HG03108 (cell line): ENCODE measurements around the gene APOM.

Experiments used
- ATAC-seq: cut with Tn5 transposase; IDR thresholded peaks from one replicate; pipeline ENCODE4 v1.9.1; 2021; ENCODE audit warnings: moderate library complexity; ENCODE audit not compliant: unreplicated experiment

APOM gene

DNA sequence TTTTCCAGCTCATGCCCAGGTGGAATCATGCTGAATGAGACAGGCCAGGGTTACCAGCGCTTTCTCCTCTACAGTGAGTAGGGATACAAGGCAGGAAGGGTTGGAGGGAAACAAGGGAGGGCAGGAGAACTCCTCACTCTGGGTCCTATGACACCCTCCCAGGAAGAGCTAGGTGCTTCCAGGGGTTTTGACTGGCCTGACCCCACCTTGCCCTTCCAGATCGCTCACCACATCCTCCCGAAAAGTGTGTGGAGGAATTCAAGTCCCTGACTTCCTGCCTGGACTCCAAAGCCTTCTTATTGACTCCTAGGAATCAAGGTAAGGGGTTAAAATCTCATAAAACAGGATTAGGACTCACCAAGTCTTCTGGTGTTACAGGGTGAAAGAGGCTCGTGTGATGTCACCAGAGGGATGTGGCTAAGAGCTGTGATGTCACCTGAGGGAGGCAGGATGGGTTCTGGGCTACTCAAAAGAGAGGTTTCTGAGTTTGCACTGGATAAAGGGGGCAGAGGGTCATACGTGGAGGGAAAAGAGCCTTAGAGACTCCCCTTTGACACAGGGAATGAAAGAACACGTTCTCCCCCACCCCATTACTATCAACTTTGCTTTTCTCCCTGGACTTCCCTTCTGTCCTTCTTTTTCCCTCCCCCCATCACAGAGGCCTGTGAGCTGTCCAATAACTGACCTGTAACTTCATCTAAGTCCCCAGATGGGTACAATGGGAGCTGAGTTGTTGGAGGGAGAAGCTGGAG lies 1.9 kb downstream of the APOM start:
- no peak for ATAC-seq

DNA sequence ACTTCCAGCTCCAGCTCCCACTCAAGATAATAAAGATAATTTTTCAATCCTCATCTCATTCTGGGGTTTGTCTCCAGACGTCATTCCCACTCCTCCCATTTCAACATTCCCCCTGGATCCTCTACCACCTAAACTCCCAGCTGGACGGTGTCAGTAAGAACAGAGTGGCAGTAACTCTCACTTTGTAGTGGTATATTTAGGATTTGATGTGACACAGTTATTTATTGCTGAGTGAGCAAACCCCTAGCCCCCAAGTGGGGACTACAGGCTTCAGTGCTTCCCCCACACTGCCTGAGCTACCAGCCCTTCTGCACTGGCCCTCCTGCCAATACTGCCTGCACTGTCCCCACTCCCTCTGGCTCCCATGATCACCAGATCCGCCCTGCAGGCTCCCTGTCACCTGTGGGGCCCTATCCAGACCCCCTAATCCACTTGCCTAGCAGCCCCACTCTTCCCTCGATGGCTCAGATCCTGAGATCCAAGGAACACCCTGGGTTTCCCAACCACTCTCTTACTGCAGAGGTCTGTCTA lies 2.5 kb downstream of the APOM start:
- ATAC-seq: no peak

DNA sequence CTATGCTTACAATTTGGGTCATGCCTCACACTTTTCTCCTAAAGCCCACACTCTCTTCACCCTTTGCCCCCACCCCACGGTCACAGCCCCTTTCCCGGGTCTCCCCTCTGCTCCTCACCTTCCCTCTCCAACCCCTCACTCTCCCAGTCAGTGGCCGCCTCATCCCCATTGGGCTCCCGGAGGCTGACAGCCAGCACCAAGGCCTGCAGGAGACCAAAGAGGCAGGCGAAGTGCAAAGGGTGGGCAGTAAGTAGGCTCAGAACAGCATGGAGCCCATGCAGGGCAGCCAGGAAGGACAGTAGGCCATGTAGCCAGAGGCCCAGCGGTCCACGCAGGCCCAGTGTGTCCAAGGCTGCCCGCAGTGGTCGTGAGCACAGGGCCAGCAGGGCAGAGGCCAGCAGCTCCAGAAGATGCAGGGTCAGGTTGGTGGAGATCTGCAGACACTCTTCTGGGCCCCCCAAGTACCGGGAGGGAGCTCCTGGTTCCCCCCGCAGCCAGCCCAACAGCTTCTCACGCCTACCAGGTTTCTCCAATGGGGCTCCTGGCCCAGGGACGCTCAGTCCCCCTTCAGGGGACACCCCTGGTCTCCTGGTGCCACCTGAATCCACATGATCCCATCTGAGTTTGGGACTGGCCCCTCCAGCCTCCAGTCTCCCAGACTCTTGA lies 3.4 kb downstream of the APOM start:
- no peak for ATAC-seq

DNA sequence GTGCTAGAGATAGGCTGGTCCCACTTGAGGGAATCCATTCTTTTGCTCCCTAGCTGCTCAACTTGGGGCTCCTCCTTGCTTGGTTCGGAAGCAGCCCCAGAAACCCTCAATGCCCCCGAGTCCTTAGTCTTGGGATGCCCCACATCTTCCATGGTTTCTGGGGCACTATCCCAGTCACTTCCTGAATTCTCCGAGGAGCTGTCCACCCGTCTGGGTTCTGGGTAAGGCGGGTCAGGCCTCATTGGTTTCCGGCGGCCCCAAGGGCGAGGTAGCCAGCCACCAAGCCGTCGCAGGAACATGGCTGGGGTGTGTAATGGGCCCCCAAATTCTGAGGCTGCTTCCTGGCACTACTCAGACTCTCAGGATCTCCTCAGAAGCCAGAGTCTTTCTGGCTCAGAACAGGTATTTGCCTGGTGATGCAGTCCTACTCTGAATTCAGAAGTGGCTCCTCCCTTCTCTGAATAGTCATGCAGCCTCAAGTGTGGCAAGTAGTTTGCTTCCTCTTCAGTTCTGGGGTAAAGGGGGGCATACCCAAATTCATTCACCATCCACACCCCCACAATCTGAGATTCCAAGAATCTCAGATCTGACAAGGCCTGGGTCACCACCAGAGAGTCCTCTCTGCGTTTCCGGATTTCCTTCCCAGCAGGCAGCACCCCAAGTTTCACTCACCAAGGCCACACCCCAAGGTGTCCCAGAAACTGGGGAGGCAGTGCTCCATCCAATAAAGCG lies 4.1 kb downstream of the APOM start:
- no peak for ATAC-seq

DNA sequence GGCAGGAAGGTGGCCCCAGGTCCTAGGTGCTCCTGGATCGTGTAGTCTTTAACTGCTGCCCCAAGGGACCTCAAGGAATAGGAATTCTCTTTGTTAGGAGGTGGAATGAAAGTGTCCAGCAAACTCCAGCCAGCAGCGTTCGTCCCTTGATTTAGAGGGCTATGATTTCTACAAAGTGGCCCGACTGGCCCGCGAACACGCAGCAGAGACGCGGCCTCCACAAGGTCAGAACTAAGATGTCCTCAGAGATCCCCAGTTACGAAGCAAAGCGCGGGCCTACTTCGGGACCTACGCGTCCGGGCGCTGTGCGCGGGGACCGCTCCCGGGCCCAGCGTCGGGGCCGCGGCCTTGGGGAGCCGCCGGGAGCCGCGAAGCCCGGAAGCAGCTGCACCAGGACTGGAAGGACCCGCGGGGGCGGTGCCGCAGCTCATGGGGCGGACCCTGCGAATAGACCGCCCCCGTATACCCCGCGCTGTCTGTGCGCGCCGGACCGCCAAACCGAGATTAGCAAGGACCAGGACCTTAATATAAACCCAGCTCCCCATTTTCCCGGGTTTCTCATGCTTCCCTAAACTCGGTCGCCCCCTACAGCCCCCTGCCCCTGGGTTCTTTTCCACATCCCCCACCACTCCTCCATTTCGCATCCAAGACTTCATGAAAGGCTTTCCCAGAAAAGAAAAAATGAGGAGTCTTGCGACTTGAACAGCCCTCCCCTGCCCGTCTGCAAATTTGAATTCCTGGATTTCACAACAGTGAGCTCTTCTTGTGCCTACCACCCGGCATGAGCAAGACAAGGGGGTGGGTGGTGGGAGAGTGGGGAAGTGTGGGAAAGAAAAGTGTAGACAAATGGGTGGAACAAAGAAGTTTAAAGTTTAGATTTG lies 4.9 kb downstream of the APOM start, which contains the start of gene C6orf47:
TSS of gene C6orf47 (minus strand) at position 398 of the 881 bp plus-strand sequence. CDS start 831 bp downstream, outside the sequence.
- peak; percentile 48 for ATAC-seq

DNA sequence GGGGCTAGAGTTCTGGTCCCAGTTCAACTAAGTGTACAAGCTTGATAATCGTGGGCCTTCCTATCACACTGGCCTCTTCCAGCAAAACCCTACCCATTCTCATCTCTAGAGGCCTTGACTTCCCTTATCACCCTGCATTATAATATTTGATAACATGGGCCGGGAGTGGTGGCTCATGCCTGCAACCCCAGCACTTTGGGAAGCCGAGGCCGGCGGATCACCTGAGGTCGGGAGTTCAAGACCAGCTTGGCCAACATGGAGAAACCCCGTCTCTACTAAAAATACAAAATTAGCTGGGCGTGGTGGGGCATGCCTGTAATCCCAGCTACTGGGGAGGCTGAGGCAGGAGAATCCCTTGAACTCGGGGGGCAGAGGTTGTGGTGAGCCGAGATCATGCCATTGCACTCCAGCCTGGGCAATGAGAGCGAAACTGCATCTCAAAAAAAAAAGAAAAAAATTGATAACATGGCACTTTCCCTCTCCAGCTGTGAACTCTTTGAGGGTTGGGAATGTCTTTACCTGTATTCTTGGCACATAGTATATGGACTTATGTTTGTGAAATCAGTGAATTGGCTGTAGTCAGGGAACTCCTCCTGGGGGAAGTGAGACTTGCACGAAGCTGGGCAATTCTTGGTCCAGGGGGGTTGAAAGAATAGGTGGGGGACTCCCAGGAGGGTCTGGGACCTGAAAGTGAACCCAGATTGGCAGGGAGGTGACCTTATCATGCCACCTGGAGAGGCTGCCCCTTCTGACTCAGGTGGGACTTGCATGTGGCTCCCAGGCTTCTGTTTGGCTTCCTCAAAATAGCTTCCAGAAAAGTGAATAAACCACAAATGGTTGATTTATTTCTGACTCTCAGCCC lies 5.8 kb downstream of the APOM start:
- no peak for ATAC-seq

DNA sequence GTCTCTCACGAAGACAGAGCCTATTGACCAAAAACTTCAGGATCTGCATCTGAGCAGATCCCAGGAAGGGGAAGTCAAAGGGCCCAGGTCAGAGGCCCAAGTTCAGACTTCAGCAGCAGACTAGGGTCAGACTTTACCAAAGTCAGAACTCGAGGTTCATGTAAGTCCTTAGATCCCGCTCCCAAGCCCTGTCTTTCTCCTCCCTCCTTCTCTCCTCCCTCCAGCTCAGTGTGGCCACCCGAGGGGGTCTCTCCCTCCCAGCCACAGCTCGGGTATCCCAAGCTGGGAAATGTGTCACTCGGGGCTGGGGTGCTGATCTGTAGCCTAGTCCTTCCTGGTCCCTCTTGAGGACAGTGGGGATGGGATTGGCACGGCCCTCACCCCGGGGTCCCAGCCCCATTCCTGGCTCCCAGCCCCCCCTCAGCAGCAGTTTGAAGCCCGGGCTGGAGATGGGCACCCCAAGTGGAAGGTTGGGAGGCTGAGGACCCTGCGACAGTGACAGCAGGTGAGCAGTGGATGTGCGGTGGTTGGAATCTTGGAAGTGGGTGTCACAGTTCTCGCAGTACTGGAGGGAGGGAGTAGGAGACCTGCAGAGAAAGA lies 6.5 kb downstream of the APOM start:
- no peak for ATAC-seq

DNA sequence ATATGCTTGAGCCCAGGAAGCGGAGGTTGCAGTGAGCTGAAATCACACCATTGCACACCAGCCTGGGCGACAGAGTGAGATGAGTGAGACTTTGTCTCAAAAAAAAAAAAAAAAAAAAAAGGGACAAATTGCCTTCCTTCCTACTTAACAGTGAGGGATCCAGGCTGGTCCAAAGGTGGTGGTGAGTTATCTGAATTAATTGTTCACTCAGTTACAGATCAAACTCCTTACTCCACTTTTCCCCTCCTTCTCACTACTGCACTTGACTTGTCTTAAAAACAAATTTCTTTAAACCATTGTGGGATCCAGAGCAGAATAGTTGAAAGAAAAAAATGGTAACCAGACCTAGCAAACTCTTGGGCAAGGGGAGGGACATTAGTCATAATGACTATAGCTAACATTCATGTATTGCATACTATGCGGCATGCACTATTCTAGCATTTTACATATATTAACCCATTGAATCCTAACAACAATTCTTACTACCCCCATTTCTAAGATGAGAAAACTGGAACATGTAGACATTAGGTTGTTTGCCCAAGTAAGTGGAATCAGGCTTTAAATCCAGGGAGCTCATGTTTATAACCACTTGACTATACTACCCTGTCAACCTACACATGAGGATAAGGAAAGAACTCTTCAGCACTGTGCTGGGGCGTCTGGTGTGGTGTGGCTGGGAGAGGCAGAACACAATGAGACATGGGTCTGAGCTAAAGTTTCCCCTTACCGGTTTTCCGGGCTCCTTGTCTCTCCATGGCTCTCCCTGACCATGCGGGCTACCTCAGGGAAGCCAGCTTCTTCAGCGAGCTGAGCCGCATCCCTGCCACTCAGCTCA lies 7.6 kb downstream of the APOM start:
- ATAC-seq: no peak

DNA sequence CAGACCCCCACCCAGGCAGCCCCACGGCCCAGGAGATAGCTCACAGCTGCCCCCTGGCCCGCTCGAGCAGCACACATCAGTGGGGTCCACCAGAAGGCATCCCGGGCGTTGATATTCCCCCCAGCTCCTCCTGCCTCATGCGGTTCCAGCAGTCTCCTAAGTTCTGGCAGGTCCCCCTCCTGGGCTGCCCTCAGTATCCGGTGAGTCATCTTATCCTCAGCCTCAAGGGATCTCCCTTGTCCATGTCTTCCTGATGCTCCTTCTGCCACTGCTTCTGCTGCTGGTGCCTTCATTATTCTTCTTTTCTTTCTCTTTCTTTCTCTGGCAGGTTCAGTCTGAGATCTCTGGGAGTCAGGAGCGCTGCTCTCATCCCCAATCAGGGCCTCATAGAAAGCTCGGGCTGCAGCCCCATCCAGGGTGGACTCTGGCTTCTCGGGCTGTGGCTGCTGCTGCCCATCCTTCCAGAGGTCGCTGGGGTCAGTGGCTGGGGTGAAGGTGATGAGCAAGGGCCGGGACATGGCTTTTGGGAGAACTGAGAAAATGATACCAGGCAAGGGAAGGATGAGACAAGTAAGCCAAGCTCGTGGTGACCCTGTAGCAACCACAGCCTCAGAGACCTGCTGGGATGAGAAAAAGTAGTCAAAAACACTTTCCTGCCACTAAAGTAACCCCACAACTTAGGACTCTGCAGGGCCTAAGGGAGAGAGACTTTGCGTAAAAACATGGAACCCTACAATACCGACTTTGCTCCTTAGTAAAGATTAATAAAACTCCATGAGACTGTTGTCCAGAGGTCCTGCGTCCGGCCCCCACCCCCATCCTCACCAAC lies 8.5 kb downstream of the APOM start:
- ATAC-seq: no peak

DNA sequence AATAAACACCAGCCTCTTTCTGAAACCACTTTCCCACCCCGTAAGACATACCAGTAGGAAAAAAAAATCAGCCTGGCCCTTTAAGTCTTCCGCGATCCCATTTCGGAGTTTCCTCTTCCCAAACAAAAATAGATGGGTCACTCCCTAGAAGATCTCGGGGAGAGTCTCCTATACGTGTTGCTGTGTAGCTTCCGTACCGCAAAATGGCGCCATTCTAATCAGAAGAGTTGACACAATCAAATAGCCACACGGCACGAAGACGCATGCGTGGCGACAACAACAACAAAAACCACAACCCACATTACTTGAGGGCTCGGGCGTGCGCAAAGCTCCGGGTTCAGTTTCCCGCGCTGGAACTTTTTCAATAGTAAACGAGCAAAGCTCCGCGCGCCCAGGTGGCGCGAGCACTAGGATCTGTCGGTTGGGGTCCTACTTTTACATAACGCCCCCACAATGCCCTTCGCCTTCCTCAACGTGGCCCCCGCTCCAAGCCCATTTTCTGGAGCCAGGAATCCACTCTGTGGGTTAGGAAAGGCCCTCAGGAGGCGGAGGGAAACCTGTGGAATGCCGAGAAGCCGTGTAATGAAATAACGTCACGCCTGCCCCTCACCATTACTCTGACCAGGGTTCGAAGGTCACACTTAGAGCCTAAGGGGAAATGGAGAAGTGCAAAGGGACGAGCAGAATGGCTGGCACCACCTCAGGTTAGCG lies 9.3 kb downstream of the APOM start, which contains the start of gene GPANK1:
TSS of gene GPANK1 (minus strand) at position 208 of the 711 bp plus-strand sequence. CDS start 519 bp downstream, outside the sequence.
- peak; percentile 27 for ATAC-seq

DNA sequence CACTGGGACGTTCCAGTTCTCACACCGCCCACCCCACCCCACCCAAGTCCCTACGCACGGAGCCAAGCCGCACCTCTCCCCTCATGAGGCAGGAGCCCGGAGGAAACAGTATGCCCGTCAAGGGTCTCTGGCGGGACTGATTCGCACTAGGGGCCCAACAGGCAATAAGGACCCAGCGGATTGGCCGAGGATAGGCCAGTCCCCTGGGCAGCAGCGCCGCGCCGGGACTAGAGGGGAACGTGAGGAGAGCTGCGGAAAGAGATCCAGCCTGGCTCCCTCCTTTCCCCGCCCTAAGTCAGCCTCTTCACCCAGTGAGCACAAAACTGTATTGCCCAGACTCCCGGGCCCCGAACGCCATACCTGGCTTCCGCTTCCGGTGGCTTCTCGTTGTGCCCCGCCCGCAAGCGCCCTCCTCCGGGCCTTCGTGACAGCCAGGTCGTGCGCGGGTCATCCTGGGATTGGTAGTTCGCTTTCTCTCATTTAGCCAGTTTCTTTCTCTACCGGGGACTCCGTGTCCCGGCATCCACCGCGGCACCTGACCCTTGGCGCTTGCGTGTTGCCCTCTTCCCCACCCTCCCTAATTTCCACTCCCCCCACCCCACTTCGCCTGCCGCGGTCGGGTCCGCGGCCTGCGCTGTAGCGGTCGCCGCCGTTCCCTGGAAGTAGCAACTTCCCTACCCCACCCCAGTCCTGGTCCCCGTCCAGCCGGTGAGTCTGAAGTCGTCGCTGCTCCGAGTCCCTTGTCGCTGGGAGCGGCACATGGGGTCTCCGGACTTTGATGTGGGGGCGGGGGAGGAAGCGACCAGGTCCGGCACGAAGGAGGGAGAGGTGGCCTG lies 10.0 kb downstream of the APOM start, which contains the start of gene CSNK2B:
TSS of gene CSNK2B (plus strand) at position 580 of the 836 bp plus-strand sequence. CDS start 752 bp downstream, outside the sequence.
- ATAC-seq: peak; percentile 75

DNA sequence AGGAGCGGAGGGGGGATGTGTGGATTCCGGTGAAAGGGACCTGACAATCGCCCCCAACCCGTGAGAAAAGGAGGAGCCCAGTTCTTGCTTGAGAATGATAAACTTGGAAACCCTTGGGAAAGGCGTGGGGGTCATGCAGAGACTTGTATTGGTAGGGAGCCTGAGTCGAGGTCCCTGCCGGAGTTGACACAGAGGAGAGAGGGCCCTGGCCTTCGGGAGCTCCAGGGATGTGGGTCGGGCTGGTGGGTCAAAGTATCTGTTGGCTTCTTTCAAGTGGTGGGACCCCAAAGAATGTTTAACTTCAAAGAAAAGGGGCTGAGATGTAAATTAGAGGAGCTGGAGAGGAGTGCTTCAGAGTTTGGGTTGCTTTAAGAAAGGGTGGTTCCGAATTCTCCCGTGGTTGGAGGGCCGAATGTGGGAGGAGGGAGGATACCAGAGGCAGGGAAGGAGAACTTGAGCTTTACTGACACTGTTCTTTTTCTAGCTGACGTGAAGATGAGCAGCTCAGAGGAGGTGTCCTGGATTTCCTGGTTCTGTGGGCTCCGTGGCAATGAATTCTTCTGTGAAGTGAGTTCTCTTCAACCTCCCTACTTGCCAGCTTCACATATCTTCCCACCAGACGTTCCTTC lies 10.8 kb downstream of the APOM start:
- ATAC-seq: no peak

DNA sequence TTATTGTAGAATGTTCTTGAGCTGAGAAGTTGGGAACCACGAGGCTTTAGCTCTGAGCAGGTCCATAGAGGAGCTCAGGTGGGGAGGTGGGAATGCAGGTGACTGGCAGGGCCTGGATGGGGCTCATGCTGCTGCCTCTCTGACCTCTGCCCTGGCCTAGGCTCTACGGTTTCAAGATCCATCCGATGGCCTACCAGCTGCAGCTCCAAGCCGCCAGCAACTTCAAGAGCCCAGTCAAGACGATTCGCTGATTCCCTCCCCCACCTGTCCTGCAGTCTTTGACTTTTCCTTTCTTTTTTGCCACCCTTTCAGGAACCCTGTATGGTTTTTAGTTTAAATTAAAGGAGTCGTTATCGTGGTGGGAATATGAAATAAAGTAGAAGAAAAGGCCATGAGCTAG lies 14.0 kb downstream of the APOM start, which contains the start of gene LY6G5B:
TSS of gene LY6G5B (plus strand) at position 301 of the 400 bp plus-strand sequence. CDS start 975 bp downstream, outside the sequence.
- no peak for ATAC-seq

DNA sequence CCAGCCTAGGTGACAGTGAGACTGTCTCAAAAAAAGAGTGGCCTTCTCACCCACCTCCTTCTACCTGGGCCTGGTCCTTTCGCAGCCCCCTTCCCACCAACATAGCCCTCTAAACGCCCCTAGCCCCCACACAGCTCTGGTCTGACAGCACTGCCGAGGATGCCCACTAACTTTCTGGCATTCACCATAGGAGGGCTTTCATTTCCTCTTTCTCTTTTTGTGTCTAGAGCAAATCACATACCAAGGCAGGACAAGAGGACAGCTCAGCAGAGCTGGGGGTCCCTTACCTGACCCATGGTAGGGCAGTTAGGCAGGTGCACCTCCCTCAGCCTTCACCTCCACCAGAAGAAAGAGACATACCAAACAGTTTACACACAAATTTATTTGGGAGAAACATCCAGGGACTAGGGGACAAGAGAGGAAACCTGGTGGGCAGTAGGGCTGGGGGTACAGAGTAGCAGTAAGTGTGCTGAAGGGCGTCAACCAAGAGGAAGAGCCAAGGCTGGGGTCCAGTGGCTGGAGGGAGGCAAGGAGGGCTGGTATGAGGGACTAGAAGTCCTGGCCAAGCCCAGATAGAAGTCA lies 20.7 kb downstream of the APOM start:
- ATAC-seq: no peak

DNA sequence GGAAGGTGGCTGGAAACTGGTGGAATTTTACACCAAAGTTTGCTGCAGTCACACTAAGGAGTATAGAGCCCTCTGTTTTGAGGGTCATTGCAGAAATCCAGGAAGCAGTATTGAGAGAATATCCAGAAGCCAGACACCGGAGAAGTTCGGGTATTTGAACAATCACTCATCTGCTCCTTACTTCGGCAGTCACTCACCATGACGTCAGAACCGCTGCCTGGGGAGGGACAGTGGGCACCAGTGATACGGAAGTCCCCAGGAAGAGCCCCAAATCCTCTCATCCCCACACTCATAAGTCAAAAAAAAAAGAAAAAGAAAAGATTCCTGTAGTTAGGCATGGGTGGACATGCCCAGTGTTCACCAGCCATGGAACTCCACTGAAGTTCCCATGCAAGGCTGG lies 21.2 kb downstream of the APOM start:
- no peak for ATAC-seq
